IPS-20b (cell line): Measurements from ENCODE around the gene GGT6.

Source experiments
- H3K27ac ChIP-seq: one replicate; pipeline ENCODE4 v1.5.1; 2013; ENCODE audit warnings: low read length
- H3K27me3 ChIP-seq: 2 replicates; pipeline ENCODE4 v1.6.1; 2013; ENCODE audit warnings: mild to moderate bottlenecking, low read length, inconsistent platforms; ENCODE audit not compliant: insufficient read depth
- H3K36me3 ChIP-seq: 2 replicates; pipeline ENCODE4 v1.6.1; 2013; ENCODE audit warnings: low read depth, mild to moderate bottlenecking, inconsistent platforms, low read length, moderate library complexity; ENCODE audit not compliant: insufficient read depth
- H3K4me1 ChIP-seq: 2 replicates; pipeline ENCODE4 v1.6.1; 2013; ENCODE audit warnings: mild to moderate bottlenecking, control low read depth, inconsistent platforms, low read length, moderate library complexity; ENCODE audit not compliant: insufficient read depth
- H3K4me3 ChIP-seq: 2 replicates; pipeline ENCODE4 v1.5.1; 2013; ENCODE audit warnings: mild to moderate bottlenecking, low read length, inconsistent platforms
- H3K9ac ChIP-seq: 2 replicates; pipeline ENCODE4 v1.6.1; 2013; ENCODE audit warnings: low read depth, mild to moderate bottlenecking, inconsistent platforms, low read length, moderate library complexity
- H3K9me3 ChIP-seq: 2 replicates; pipeline ENCODE4 v1.6.1; 2013; ENCODE audit warnings: mild to moderate bottlenecking, low read depth, low read length, inconsistent platforms; ENCODE audit not compliant: insufficient read depth

GGT6 gene

DNA sequence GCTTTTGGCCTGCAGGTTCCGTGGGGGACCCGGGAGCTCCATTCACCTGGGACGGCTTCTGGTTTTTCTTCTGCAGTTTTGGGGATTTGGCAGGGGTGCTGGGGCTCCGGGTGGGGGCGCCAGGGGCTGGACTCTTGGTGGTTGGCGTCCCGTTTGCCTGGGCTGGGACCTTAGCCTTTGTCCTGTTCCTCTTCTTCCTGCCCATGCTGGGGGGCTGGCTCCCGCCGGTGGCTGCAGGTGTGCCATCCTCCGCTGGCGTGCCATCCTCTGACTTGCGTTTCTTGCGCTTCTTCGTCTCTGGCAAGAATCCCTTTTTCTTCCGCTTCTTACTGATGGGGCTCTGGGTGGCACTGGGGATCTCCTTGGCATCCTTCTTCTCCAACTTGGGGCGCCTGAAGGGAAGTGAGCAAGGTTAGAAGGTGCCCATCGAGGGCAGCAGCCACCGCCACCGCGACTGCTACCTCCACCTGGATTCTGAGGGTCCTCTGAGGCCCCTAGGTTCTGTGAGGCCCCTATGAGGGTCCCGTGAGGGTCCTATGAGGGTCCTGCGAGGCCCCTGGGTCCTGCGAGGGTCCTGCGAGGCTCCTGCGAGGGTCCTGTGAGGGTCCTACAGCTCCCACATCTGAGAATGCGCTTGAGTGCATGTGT is 20.7 kb downstream of the GGT6 start:
- Histone ChIP-seq H3K27me3 (peaks cover 2% of the 10 kb centered on the region; the same call in 1 of the 2 replicates), H3K9ac (no peak overlapping the region), H3K9me3 (no peaks in the 10 kb centered on the region), H3K4me1 (no peaks in the 10 kb centered on the region), H3K36me3 (peaks cover 73% of the 10 kb centered on the region), H3K27ac (no peak overlapping the region), H3K4me3 (no peak overlapping the region)

DNA sequence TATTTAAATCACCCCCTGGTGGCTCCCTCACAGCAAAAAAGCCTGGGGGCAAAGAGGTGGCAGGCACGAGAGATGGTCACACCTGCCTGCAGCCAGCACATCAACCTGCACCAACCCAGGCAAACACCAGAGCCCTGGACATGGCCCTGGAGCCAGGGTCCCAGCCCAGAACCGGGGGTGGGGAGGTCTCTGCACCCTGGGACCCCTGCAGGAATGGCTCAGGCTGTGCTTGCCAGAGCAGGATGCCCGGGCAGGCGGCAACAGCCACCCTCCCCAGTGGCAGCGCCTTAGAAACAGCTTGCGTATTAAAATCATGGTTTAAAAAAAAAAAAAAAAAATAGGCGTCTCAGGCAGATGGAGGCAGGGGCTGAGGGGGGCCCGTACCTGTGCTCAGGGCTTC is 21.4 kb downstream of the GGT6 start:
- Histone ChIP-seq H3K4me3 (no peak overlapping the region), H3K27ac (no peak overlapping the region), H3K9ac (no peak overlapping the region), H3K36me3 (peaks cover 69% of the 10 kb centered on the region), H3K4me1 (no peaks in the 10 kb centered on the region), H3K9me3 (no peaks in the 10 kb centered on the region), H3K27me3 (peaks cover 9% of the 10 kb centered on the region; the same call in 1 of the 2 replicates)

DNA sequence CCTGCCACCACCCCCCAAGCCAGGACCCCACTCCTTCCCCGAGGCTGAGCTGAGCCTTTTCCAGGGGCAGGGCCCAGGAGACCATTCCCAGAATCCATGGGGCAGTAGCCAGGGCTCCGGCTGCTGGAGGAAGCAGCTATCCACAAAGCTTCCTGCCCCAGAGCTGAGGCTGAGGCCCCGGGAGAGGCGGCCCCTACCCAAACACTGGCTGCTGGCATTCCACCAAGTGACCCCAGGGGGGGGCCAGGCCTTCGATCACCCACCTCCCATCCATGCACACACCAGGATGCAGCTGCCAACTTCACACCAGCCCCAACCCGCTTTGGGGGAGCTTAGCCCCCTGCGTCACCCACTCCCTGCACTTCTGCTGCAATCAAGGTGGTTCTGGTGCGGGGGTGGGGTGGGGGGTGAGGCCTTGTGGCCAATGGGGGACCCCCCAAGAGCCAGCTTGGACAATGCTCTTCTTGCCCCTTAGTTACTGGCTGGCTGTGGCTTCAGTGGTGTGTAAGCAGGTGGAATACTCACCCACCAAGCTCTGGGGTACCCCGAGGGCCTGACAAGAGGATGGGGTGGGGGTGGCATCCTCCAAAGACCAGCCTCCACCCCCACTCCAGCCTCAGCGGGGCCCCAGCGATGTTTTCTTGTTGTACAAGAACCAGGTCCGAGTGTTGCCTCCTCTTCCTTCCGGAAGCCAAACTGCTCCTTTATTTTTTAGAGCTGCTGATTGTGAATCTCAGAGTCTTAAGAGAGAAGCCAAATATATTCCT is 22.0 kb downstream of the GGT6 start:
- Histone ChIP-seq H3K27me3 (peaks cover 15% of the 10 kb centered on the region; the same call in 1 of the 2 replicates), H3K36me3 (peaks cover 63% of the 10 kb centered on the region), H3K9ac (no peak overlapping the region), H3K9me3 (no peaks in the 10 kb centered on the region), H3K4me3 (no peak overlapping the region), H3K4me1 (no peaks in the 10 kb centered on the region), H3K27ac (no peak overlapping the region)

- Histone ChIP-seq H3K36me3 (peaks cover 55% of the 10 kb centered on the region), H3K4me1 (no peaks in the 10 kb centered on the region), H3K9ac (no peak overlapping the region), H3K4me3 (no peak overlapping the region), H3K9me3 (no peaks in the 10 kb centered on the region), H3K27ac (no peak overlapping the region), H3K27me3 (peaks cover 23% of the 10 kb centered on the region; the same call in 1 of the 2 replicates)
Observed at GRCh38 chr17:4537451-4538235, 22.7 kb downstream of the GGT6 start.

DNA sequence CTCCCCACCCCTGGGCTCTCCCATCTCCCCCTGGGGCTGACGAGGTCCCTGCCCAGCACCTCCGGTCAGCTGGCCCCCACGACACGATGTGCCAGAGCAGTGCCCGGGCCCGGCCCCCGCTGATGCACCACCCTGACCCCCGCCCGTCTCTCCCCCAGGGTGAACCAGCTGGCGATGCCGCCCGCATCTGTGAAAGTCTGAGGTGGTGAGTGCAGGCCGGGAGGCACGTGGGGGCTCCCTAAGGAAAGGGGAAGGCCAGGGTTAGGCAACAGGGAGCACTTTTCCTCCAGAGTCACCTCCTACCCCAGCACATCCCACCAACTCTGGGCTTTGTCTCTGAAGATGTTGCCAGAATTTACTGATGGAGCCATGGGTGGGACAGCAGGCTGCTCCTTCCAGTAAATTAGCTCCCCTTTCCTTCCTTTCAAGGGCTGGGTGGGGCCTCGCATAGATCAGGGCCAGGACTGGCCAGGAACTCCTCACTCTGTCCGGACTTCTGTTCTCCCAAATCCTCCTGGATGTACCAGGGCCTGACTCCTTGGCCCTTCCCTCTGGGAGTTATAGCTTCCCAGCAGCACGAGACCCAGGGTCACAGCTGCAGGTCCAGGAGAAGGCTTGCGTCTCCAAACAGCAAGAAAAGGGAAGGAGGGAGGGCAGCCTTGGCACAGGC is 23.5 kb downstream of the GGT6 start:
- H3K4me1 ChIP-seq, result no peaks in the 10 kb centered on the region
- peak overlapping the region; percentile 37; the same call in 1 of the 2 replicates for H3K4me3 ChIP-seq
- H3K36me3 ChIP-seq, result peaks cover 48% of the 10 kb centered on the region
- peaks cover 30% of the 10 kb centered on the region for H3K27me3 ChIP-seq
- H3K9ac ChIP-seq, result no peak overlapping the region
- no peaks in the 10 kb centered on the region for H3K9me3 ChIP-seq
- no peak overlapping the region for H3K27ac ChIP-seq

- no peak overlapping the region for H3K27ac ChIP-seq
- no peaks in the 10 kb centered on the region for H3K4me1 ChIP-seq
- peaks cover 42% of the 10 kb centered on the region for H3K36me3 ChIP-seq
- no peaks in the 10 kb centered on the region for H3K9me3 ChIP-seq
- H3K4me3 ChIP-seq, result peak overlapping the region; percentile 37; the same call in 1 of the 2 replicates
- H3K27me3 ChIP-seq, result peaks cover 36% of the 10 kb centered on the region
- H3K9ac ChIP-seq, result no peak overlapping the region
Observed at GRCh38 chr17:4536259-4536741, 24.1 kb downstream of the GGT6 start.

DNA sequence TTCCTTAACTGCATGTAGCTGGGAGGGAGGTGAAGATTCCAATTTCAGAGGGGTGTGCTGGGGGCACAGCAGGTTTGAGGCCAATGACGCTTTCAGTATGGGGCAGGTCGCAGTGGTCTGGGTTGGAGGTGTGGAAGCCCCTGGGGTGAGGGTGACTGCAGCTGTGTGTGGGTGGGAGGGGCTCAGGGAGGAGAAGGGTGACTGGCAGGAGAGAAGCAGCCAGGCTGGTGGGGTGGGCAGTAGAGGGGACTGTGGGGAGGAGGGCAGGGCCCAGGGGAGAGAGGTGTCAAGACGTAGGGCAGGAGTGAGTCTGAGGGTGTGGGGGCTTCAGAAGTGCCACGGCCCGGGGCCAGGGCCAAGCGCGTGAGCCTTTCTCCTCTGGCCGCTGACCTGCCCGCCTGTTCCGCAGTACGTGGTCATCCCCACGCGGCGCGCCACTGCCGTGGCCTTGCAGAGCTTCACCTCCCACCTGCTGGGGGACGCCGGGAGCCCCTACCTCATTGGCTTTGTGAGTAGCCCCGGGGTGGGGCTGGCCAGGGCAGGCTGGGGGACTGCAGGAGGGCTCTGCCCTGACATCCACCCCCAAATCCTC is 24.6 kb downstream of the GGT6 start:
- Histone ChIP-seq H3K27ac (no peak overlapping the region), H3K9me3 (no peaks in the 10 kb centered on the region), H3K4me3 (peak overlapping the region; percentile 37; the same call in 1 of the 2 replicates), H3K36me3 (peaks cover 37% of the 10 kb centered on the region), H3K4me1 (no peaks in the 10 kb centered on the region), H3K27me3 (peaks cover 42% of the 10 kb centered on the region), H3K9ac (no peak overlapping the region)

DNA sequence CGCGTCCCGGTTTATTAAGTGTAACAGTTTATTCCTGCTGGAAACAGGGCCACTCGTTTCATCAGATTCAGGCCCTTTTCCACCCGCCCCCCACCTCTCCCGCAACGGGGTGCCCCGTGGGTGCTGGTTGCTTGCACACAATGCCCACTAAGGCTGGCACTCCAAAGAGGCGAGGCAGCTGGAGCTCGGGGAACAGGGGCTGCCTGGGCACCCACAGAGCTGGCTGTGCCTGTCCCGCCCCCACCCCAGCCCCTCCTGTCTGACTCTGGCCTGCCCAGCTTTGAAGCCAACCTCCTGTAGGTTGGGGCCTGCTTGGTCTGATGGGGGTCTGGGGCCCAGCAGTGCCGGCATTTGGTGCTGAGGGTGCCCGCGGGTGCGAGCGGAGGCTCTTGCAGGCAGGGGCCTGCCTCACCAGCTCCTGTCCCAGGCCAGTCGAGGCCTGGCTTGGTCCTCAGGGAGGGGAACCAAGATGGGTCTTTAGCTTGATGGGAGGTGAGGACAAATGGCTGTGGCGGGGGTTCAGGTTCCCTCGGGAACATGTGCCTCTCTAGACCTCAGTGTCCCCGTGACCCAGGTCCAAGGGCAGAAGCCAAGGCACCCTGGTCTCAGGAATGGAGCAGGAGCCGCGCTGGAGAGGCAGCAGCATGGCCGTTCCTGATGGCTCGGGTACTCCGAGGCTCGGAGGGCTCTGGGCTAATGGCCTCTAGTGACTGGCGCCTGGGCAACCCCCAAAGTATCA is 25.3 kb downstream of the GGT6 start:
- H3K4me3 ChIP-seq, result no peak overlapping the region
- H3K9ac ChIP-seq, result no peak overlapping the region
- H3K4me1 ChIP-seq, result no peaks in the 10 kb centered on the region
- H3K9me3 ChIP-seq, result no peaks in the 10 kb centered on the region
- no peak overlapping the region for H3K27ac ChIP-seq
- peaks cover 30% of the 10 kb centered on the region for H3K36me3 ChIP-seq
- H3K27me3 ChIP-seq, result peaks cover 48% of the 10 kb centered on the region

- Histone ChIP-seq H3K27ac (no peak overlapping the region), H3K9me3 (no peaks in the 10 kb centered on the region), H3K27me3 (peaks cover 54% of the 10 kb centered on the region), H3K36me3 (peaks cover 24% of the 10 kb centered on the region), H3K4me1 (no peaks in the 10 kb centered on the region), H3K9ac (no peak overlapping the region), H3K4me3 (no peak overlapping the region)
Observed at GRCh38 chr17:4534515-4534914, 25.9 kb downstream of the GGT6 start.

DNA sequence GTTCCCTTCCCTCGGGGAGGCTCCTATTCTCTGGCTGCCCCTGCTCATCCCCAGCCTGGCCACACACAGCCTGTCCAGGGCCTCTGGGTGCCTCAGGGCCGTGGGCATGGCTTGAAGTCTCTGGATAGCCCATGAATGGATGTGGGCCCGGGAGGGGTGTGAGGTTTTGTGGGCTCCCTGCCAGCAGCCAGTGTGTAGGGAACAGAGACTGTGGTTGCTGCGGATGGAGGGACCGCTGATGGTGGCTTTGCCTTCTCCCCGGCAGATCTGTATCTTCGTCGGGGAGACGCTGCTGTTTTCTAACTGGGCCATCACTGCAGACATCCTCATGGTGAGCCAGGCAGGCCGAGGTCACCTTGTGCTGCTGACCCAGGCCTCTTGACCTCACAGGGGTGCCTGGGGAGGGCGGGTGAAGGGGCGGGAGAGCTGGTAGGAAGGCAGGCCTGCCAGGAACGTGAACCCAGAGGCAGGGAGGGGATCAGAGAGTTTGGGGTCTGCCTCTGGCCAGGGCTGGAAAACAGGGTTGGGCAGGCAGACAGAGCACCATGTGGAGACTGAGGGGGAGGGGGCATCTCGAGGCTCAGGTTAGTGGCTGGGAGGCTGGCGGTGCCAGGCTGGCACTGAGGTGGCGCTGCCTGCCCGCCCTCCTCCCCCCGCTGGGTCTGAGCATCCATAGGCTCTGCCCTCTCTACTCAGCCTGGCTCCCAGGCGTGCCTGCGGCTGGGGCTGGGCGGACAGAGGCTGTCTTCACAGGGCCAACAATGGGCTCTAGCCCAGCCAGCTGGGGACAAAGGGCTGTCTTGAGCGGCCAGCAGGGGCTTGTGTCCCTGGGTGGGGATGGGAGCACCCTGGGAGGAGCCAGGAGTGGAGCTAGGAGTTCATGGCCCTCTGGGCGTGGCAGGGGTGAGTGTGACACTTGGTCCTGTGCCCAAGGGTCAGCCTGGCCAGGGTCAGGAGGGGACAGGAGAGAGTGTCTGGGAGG is 26.6 kb downstream of the GGT6 start:
- Histone ChIP-seq H3K9me3 (no peaks in the 10 kb centered on the region), H3K4me3 (no peak overlapping the region), H3K27ac (no peak overlapping the region), H3K4me1 (no peaks in the 10 kb centered on the region), H3K36me3 (peaks cover 17% of the 10 kb centered on the region), H3K9ac (no peak overlapping the region), H3K27me3 (peaks cover 60% of the 10 kb centered on the region)
